Right ventricle myocardium inferior (tissue), 1 donor: ENCODE results near the gene TPBG. TPM values are rescaled to one million over a fixed set of nuclear protein-coding genes. Genes with fewer than 3 reads are reported as not detected.

Experiments
- ATAC-seq: fragments of 200-7000 bp; cut with Tn5 transposase; one replicate; pipeline ENCODE4 v1.9.1; 2020; ENCODE audit warnings: mild to moderate bottlenecking, moderate library complexity
- DNase-seq: peaks from one replicate; pipeline ENCODE4 v3.0.0; 2021; ENCODE audit errors: missing footprints
- intact Hi-C: fragments of 100-400 bp; cut with DNase I; formaldehyde crosslinking; loops from one replicate; pipeline ENCODE4 v1.11.0; 2022
- long read RNA-seq: library from polyadenylated mRNA; unstranded; transcript quantifications from one replicate; pipeline ENCODE4 v2.0.0, GENCODE V29; 2021
- total RNA-seq: library from RNA; stranded (reverse); fragmentation: NEBNext Ultra II Directional; extraction: Animal tissue kit (Norgen Biotek cat#: 25700); gene quantifications from one replicate; pipeline ENCODE4 v1.2.1, GENCODE V29; 2021
- donor health status: DM: no; HTN: yes; CAD: no; lungs with severe emphysema.

TPBG gene, protein sequence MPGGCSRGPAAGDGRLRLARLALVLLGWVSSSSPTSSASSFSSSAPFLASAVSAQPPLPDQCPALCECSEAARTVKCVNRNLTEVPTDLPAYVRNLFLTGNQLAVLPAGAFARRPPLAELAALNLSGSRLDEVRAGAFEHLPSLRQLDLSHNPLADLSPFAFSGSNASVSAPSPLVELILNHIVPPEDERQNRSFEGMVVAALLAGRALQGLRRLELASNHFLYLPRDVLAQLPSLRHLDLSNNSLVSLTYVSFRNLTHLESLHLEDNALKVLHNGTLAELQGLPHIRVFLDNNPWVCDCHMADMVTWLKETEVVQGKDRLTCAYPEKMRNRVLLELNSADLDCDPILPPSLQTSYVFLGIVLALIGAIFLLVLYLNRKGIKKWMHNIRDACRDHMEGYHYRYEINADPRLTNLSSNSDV
- 2.8 TPM for total RNA-seq
- long read RNA-seq, full-length matches to known transcripts = 6 of 7 reads
- long read RNA-seq, partial matches to known transcripts = 0 of 7 reads
- long read RNA-seq, other reads (novel, unspliced or antisense) = 1 of 7 reads

DNA sequence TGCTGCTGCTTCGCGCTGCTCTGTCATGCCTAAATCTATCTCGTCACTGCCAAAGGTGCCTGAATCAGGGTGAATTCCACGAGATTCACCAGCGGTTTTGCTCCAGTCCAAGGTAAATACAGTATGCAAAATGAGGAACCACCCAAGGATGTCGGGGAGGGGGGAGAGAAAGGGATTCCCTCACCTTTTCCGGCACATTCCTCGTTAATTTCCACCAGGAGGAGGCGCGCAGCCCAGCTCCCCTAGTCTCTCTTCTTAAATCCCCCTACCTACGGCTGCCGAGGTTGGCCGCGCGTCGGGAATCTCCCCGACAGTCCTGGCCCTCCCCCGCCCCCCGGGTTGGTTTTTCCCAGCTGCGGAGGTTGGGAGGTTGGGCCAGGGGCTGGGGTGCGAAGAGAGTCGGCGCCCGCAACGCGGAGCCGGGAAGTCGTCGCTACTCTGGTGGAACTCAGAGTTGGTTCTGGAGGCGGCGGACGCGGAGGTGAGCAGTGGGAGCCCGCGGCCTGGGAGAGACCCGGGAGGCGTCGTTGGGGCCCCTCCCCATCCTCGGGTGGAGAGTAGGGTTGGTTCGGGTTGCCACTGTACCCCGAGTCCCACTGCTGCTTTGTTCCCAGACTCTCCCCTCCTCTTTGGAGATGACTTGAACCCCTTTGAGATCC is at the start of gene TPBG:
Gene TPBG (plus strand): TSS at position 390 of the 659 bp plus-strand sequence. CDS start 1,145 bp downstream, outside the sequence.
- peak; percentile 70 for DNase-seq
- ATAC-seq = peak; percentile 62
- intact Hi-C loops = no loop called here

DNA sequence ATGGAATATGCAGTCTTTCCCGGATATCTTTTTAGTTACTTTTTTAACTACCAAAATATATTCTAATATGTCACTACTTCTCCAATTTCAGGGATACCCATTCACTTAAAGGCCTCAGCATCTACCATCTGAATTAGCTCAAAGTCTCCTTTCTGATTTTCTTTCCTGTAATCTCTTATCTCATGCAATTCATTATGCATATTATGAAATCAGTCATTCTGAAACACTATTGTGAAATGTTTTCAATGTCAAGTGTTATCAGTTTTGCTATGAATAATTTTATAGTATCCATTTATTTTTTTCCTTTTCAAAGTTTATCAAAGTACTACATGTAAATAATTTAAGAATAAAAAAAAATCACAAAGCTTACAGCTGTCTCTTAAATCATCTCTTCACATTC is 41.2 kb upstream of the TPBG start:
- intact Hi-C loops = no loop called here
- ATAC-seq (no peak), DNase-seq (no peak)

DNA sequence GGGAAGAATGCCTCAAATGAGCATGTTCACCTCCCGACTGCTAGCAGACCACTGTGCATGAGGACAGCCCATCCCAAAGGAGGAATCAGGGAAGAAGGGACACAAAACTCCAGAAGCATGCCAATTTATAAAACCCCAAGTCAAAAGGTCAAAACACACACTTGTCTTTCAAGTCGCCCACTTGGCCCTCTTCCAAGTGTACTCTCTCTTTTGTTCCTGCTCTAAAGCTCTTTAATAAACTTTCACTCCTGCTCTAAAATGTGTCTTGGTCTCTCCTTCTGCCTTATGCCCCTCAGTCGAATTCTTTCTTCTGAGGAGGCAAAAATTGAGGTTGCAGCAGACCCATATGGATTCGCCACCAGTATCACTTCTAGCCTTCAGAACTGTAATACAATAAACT is 33.9 kb upstream of the TPBG start:
- no peak for ATAC-seq
- intact Hi-C loops = no loop called here
- DNase-seq = no peak

DNA sequence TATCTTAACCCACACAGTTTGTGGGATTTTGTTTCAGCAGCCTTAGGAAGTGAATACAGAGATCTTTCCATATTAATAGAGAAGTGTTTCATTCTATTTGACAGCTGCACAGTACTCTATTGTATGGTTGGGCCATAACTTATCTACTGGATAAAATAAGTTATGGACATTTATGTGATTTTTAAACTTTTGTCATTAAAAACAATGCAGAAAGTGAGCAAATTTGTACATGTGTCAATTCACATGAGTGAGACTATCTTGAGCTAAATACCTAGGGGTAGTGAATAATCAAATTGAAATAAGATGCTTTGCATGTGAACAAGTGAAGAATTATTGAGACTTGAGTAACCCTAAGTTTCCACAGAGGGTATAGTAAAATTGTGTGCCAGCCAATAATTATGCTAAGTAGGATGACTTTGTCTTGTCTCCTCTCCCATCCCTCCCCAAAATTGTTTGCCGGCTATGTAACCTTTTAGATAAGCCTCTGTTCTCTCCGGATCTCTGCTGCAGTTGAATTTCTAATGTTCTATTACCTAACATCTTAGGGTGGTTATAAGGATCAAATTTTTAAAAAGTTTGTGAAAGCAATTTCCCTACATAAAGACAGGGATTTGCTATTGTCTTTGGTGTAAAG is 33.3 kb upstream of the TPBG start:
- DNase-seq = no peak
- intact Hi-C loops = no loop called here
- ATAC-seq = no peak

DNA sequence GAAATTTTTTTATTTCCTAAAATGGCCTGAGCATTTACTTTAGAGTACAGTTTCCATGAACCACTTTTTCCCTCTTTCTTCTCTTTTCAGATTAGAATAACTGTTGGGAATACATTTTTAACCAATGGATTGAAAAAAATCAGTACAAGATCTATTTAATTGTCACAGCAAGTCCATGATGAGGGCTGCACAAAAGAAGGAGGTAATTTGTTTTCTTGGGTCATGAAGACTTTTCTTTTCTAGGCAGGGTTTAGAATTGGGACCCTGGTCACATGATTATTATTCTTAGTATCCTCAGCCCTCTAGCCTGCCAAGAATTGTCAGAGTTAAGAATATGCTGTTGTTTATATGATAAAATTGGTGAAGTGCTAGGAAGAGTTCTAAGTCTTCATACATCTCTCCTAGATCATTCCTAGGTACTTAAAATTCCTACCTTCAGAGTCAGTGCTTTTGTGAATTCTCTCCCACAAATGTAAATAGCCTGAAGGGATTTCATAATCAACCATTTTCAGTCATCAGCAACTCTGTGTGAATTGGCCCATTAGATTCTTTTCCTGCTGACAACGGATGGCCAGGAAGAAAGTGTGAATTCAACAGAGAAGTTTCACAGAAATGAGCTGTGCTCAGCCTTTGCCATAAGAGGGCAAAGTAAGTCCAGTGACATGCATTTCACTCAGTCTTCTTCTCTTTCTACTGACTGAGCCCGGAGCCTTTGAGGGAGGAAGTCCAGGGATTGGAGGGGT is 32.4 kb upstream of the TPBG start:
- DNase-seq = no peak
- intact Hi-C loops = no loop called here
- no peak for ATAC-seq

DNA sequence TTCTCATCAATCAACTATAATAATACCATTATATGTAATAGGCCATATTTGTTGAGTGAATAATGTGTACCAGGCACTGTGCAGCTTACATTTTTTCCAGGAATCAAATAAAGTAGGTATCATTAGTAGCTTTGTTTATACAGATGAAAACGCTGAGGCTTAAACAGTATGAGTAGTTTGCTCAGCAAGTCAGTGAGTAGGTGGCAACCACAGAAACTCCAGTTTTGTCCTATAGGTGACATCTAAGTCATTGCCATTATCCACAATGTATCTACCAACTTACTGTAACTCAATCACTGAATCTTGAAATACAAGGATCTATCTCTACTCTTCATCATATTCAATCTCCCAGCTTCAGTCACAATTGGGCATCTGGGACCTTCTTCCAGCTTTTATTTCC is 29.8 kb upstream of the TPBG start:
- intact Hi-C loops = no loop called here
- DNase-seq = no peak
- ATAC-seq = no peak

DNA sequence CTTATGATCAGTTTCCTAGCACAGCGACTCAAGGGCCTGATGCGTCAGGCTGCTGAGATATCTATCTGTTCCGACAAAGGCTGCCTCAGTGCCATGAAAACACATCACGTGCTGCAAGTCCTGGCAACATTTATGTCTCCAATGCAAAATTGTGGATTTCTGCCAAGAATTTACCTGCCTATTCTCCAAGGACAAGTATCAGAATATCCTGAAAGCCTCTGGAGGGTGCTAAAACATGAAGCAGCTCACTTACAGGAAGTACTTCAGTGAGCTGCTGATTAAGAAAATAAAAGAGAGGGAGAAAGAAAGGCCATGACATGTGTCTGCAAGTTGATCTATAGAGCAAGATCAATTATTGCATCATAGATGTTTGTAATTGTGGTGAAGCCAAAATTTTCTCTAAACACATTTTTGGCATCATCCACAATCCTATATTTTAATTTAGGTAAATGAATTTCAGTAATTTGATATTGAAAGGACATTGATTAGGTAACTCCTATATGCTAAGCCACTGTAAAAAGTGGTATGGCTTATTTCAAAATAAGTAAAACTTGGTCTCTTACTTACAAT is 25.8 kb upstream of the TPBG start:
- ATAC-seq (no peak), DNase-seq (no peak)
- intact Hi-C loops = no loop called here

DNA sequence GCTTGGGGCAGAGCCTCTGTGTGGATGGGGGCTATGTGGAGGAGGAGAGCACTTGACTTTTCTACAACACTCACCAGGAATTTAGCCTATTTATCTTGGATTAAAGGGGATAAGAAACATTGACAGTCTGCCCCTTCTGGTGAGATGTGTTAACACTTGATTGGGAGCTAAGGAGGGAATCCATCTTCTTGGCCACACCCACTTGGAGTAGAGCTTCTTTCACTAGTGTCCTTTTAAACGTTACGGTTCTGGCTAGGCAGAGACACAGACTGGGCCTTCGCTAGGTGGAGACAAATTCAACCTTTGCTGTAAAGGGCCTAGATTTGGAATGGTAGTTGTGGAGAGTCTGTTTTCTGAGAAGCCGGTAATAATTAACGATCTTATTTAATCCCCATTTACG is 15.5 kb upstream of the TPBG start:
- ATAC-seq = no peak
- no peak for DNase-seq
- intact Hi-C loops = no loop called here

DNA sequence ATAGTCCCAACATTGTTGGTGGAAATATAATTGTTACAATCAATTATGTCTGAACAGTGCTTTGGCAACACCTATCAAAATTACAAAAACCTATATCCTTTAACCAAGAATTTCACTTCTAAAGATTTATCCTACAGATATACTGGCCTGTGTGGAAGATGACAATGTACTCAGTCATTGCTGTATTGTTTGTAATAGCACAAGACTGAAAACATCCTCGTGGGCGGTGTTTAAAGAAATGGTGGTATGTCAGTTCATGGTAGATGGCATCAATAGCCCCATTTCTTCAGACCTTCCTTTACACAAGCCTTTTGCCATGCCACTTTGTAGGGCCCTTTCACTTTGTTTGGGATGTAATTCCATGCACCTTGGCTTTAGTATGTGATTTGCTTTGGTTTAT is 9.8 kb upstream of the TPBG start:
- intact Hi-C loops = no loop called here
- ATAC-seq (no peak), DNase-seq (no peak)

DNA sequence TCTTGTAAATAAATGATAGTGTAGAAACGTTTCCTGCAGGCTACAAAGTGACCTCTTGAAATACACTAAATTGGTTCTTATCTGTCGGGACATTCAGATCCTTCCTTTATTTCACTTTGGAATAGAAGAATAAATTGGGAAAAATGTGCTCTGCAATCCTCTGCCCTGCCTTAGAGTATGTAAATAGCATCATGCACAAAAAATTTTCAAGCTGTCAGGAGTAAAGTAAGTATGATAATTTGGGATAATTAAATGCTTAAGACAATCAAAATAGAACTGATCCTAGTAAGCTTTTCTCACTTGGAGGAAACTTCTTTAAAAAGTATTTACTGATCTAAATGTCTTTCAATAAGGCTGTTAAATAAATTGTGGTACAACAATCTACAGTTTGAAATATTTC is 3.1 kb upstream of the TPBG start:
- intact Hi-C loops = no loop called here
- DNase-seq = no peak
- no peak for ATAC-seq

DNA sequence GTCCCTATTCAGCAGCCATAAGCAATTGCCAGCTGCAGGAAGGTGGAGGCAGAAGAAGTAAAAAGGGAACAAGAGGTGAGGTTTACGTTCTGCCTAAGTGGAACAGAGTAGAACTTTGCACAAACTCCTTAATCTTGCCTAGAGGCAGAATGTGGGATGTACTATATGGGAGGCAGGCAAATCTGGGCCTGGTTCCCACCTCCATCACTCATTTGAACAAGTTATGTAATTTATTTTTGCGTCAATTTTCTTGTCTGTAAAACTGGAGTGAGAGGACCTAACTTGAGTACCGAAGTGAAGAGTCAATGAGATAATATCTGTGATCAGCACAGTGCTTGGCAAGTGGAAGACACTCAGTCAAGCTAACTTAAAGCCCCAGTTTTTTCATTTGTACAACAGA is 2.0 kb upstream of the TPBG start:
- ATAC-seq = no peak
- DNase-seq = no peak
- intact Hi-C loops = no loop called here

DNA sequence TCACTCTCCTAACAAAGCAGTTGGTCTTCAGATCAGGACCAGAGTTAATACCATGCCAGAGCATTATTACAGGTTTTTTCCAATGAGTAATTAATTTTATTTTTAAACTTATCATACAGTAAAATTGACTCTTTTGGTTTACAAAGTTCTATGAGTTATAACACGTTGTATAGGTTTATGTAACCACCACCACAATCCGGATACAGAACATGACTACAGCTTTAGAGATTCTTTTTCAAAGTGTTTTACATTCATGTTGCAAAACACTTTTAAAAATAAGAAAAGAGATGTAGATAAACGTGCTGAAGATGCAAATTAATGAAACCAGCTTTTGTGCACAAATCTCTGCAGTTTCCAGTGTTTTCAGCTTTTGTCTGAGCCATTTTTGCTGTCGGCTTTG is 1.5 kb upstream of the TPBG start:
- ATAC-seq (no peak), DNase-seq (no peak)
- intact Hi-C loops = no loop called here

DNA sequence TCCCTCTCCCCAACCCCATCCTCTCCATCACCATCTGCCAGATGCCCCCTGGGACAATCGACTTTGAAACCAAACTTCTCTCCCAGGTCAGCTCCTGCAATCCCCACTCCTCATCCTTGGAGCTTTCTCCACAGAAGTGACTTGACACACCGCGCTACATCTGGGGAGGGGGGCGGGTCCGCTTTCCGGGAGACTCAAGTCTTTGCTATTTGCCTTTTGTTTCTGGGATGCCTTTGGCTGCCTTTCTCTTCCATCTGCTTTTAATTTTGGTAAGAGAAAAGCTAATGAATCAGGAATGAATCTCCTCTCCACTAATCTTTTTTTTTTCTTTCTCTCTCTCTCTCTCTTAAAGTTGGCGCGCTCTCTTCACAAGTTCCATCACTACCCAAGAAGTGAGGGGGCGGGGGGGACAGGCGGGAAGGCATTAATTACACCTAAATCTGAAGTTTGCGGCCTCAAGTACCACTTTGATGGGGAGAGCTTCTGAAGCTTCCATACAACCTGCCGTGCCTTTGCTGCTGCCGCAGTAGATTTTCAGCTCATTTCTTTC is 664 bp upstream of the TPBG start:
- ATAC-seq (no peak), DNase-seq (no peak)
- intact Hi-C loops = no loop called here

DNA sequence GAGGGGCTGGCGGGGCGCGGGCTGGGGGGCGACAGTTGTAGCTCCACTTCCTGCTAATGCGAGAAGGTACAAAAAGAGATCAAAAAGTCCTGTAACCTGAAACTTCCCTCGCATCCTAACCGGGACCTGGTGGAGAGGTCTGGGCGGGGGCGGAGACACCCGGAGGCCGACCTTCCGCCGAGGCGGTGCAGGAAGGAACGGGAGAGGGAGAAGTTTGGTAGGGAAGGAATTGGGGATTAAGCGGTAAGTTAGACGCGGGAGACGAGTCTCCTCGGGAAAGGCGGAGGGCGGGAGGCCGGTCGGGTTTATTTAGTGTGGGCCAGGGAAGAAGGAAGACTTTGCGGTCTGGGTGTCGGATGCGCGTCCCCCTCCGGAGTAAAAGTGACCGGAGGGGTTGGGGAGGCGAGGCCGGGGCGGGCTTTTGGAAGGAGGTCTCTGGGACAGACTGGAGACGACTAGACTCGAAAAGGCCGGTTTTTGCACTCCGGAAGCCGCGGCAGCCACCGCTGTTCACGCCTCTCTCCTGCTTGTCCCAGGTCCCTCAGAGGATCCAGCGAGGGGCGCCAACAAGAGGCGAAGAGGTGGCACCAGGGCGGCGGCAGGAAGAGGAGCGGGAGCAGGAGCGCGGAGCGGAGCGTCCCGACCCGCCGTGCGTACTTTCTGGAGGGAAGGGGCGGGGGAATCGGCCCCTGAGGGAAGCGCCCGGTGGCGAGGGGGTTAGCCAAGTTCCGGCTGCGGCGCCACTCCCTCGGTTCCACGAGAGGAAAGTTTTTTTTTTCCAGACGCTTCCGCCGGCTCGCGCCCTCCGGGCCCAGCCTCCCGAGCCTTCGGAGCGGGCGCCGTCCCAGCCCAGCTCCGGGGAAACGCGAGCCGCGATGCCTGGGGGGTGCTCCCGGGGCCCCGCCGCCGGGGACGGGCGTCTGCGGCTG is 734 bp downstream of the TPBG start:
- DNase-seq = peak; percentile 74
- ATAC-seq = peak; percentile 79
- intact Hi-C loops = no loop called here

DNA sequence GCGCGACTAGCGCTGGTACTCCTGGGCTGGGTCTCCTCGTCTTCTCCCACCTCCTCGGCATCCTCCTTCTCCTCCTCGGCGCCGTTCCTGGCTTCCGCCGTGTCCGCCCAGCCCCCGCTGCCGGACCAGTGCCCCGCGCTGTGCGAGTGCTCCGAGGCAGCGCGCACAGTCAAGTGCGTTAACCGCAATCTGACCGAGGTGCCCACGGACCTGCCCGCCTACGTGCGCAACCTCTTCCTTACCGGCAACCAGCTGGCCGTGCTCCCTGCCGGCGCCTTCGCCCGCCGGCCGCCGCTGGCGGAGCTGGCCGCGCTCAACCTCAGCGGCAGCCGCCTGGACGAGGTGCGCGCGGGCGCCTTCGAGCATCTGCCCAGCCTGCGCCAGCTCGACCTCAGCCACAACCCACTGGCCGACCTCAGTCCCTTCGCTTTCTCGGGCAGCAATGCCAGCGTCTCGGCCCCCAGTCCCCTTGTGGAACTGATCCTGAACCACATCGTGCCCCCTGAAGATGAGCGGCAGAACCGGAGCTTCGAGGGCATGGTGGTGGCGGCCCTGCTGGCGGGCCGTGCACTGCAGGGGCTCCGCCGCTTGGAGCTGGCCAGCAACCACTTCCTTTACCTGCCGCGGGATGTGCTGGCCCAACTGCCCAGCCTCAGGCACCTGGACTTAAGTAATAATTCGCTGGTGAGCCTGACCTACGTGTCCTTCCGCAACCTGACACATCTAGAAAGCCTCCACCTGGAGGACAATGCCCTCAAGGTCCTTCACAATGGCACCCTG is 1.6 kb downstream of the TPBG start:
- peak; percentile 40 for ATAC-seq
- DNase-seq = peak; percentile 60
- intact Hi-C loops = no loop called here

DNA sequence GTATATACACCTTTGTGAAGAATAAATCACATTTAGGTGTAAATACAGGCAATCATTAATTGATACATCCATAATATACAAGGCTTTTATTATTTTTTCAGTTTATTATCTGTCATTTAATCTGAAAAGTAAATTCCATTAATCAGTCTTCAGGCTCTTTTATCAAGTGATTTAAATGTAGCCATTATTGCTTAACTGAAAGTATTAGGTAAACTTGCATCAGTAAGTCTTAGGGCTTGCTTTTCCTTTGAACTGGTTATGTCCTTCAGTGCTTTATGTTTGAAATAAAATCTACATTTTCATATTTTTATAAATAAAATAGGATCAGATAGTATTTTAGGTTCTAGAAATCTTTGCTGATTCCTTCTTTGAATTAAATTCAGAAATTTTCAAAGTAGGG is 4.1 kb downstream of the TPBG start:
- ATAC-seq = no peak
- intact Hi-C loops = no loop called here
- no peak for DNase-seq

DNA sequence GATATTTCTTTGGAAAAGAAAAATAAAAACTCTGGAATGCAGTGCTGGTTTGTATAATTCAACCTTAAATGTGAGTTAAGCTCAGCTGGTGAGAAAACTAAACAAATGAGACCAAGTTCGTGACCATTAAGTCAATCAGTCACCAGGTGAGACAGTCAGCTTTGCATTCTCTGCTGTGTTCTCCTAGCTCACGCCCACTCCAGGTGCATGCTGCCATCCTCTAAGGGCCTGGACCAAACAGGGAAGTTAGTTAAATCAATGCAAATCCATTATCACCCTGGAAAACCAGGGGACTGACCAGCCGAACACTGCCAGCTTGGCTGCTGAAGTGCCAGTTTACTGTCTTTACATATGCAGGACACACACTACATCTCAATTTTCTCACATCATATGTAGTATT is 7.2 kb downstream of the TPBG start:
- ATAC-seq = no peak
- DNase-seq = no peak
- intact Hi-C loops = no loop called here
